ENCODE data around the gene ZDHHC8. TPM values are rescaled to one million over a fixed set of nuclear protein-coding genes. Genes with fewer than 3 reads are reported as not detected.

The ZDHHC8 gene
- total and polyA plus RNA-seq, 2 donors (not counting 3 experiments of a cell fraction or from before 2014, with no cell fraction given), result 49.8 to 131 TPM

GRCh38 chr22:20086101-20086599 is 45.5 kb upstream of the ZDHHC8 start:
- H3K27ac ChIP-seq (ENCODE audit: insufficient read depth, low read depth, low read length), result no peak overlapping the region
- POLR2A ChIA-PET, result no interaction called here
- no peak for TF ChIP-seq GATA2 (IDR thresholded peaks at IDR 0.05; ENCODE audit: insufficient read depth, insufficient read length, low read depth, low read length)
- TF ChIP-seq EZH2 (IDR thresholded peaks at IDR 0.05; ENCODE audit: borderline replicate concordance, low read depth, low read length, severe bottlenecking), result no peak
- TF ChIP-seq CTCF (IDR thresholded peaks at IDR 0.05; ENCODE audit: extremely low read depth in 1 of 2, insufficient read depth in 1 of 2, low read depth in 1 of 2, low read length in 2 of 2), result no peak
- TF ChIP-seq POLR2A (IDR thresholded peaks at IDR 0.05; ENCODE audit: low read depth, low read length), result no peak
- no peak for TF ChIP-seq MYC (IDR thresholded peaks at IDR 0.05; ENCODE audit: low read depth, low read length)
- no peak for TF ChIP-seq MAX (IDR thresholded peaks at IDR 0.05; ENCODE audit: insufficient read depth, insufficient read length)
- no peak for TF ChIP-seq JUN (IDR thresholded peaks at IDR 0.05; ENCODE audit: borderline replicate concordance, insufficient read depth, insufficient read length, low read depth)
- no peak for TF ChIP-seq FOS (IDR thresholded peaks at IDR 0.05; ENCODE audit: borderline replicate concordance, insufficient read depth, low read length)
- peaks cover 84% of the 10 kb centered on the region for H3K79me2 ChIP-seq (ENCODE audit: control insufficient read depth, insufficient read depth, low read length)
- peaks cover 2% of the 10 kb centered on the region for H4K20me1 ChIP-seq (replicated peaks; ENCODE audit: control insufficient read depth, extremely low read depth, insufficient read depth, low read length)
- H3K4me1 ChIP-seq (ENCODE audit: control insufficient read depth, extremely low read depth, insufficient read depth, low read length), result peaks cover 19% of the 10 kb centered on the region
- H3K9me3 ChIP-seq (replicated peaks; ENCODE audit: control insufficient read depth, insufficient read depth, low read length), result no peaks in the 10 kb centered on the region
- DNase-seq (ENCODE audit: low read depth, low spot score) (no peak), FAIRE-seq (no peak)
- dilution Hi-C loops (cut with MboI; ENCODE audit: extremely low pct_ligation_motif_present, low sequenced_read_pairs), result no loop called here
- H3K4me2 ChIP-seq (ENCODE audit: insufficient read depth, low read length), result no peak overlapping the region
- intact Hi-C loops (cut with micrococcal nuclease), result no loop called here
- CTCF ChIA-PET, result no interaction called here
- H2AFZ ChIP-seq (ENCODE audit: low read depth, low read length), result no peak overlapping the region
- no peak overlapping the region for H3K4me3 ChIP-seq (replicated peaks in 1 of 3; ENCODE audit: insufficient read depth in 1 of 3, low read depth in 1 of 3, low read length in 3 of 3)
- H3K9ac ChIP-seq (replicated peaks; ENCODE audit: extremely low read depth, insufficient read depth, low read length), result no peak overlapping the region
- H3K9me1 ChIP-seq (replicated peaks; ENCODE audit: control insufficient read depth, extremely low read depth, insufficient read depth, low read length), result no peaks in the 10 kb centered on the region
- H3K27me3 ChIP-seq (ENCODE audit: control insufficient read depth in 2 of 2, insufficient read depth in 2 of 2, low read length in 2 of 2), result no peaks in the 10 kb centered on the region
- BruUV-seq (replicated peaks), result no TSS peak
- H3K36me3 ChIP-seq (ENCODE audit: control insufficient read depth in 2 of 2, extremely low read depth in 1 of 2, insufficient read depth in 2 of 2, low read length in 2 of 2), result peaks cover 32 to 49% of the 10 kb centered on the region in 2 experiments
